WTC11 (cell line): ENCODE measurements around the gene LMLN. TPM values are rescaled to one million over a fixed set of nuclear protein-coding genes. Genes with fewer than 3 reads are reported as not detected.

Source experiments
- ATF6 ChIP-seq: sonication (generic); formaldehyde crosslinking; IDR thresholded peaks from 2 replicates; pipeline ENCODE4 v1.8.1; 2023; ENCODE audit warnings: mild to moderate bottlenecking, missing genetic modification reagents
- CREM ChIP-seq: sonication (generic); formaldehyde crosslinking; IDR thresholded peaks from 2 replicates; pipeline ENCODE4 v1.8.1; 2022; ENCODE audit warnings: mild to moderate bottlenecking, missing genetic modification reagents, moderate library complexity
- ETV6 ChIP-seq: sonication (generic); formaldehyde crosslinking; IDR thresholded peaks from 2 replicates; pipeline ENCODE4 v1.8.1; 2022; ENCODE audit warnings: mild to moderate bottlenecking, missing genetic modification reagents
- FOXK1 ChIP-seq: sonication (generic); formaldehyde crosslinking; IDR thresholded peaks from 2 replicates; pipeline ENCODE4 v1.8.0; 2022; ENCODE audit warnings: mild to moderate bottlenecking, moderate library complexity, missing genetic modification reagents
- FOXP4 ChIP-seq: sonication (generic); formaldehyde crosslinking; IDR thresholded peaks from 2 replicates; pipeline ENCODE4 v1.8.0; 2022; ENCODE audit warnings: mild to moderate bottlenecking, missing genetic modification reagents
- NFE2L1 ChIP-seq: sonication (generic); formaldehyde crosslinking; IDR thresholded peaks from 2 replicates; pipeline ENCODE4 v1.8.1; 2023; ENCODE audit warnings: missing genetic modification reagents
- NFYB ChIP-seq: sonication (generic); formaldehyde crosslinking; conservative IDR thresholded peaks from 2 replicates; pipeline ENCODE4 v1.8.0; 2022; ENCODE audit warnings: low read depth, missing genetic modification reagents
- SMAD3 ChIP-seq: sonication (generic); formaldehyde crosslinking; IDR thresholded peaks from 2 replicates; pipeline ENCODE4 v1.8.0; 2022; ENCODE audit warnings: missing genetic modification reagents, mild to moderate bottlenecking, borderline replicate concordance
- SP1 ChIP-seq: sonication (generic); formaldehyde crosslinking; conservative IDR thresholded peaks from 2 replicates; pipeline ENCODE4 v1.8.1; 2022; ENCODE audit warnings: missing genetic modification reagents
- STAT6 ChIP-seq: sonication (generic); formaldehyde crosslinking; conservative IDR thresholded peaks from 2 replicates; pipeline ENCODE4 v1.8.1; 2023; ENCODE audit warnings: mild to moderate bottlenecking, low read depth, missing genetic modification reagents, moderate library complexity
- ZNF219 ChIP-seq: sonication (generic); formaldehyde crosslinking; IDR thresholded peaks from 2 replicates; pipeline ENCODE4 v1.8.0; 2023; ENCODE audit warnings: missing genetic modification reagents, mild to moderate bottlenecking, borderline replicate concordance
- ZNF281 ChIP-seq: sonication (generic); formaldehyde crosslinking; IDR thresholded peaks from 2 replicates; pipeline ENCODE4 v1.8.0; 2023; ENCODE audit warnings: mild to moderate bottlenecking, missing genetic modification reagents
- ZNF396 ChIP-seq: fragments of 250-450 bp; sonication (Bioruptor Pico); IDR thresholded peaks from 2 replicates; pipeline ENCODE4 v1.8.0; 2021; ENCODE audit warnings: mild to moderate bottlenecking, moderate library complexity, borderline replicate concordance
- ZNF416 ChIP-seq: fragments of 250-450 bp; sonication (Bioruptor Pico); IDR thresholded peaks from 2 replicates; pipeline ENCODE4 v1.9.0; 2021; ENCODE audit warnings: mild to moderate bottlenecking, inconsistent platforms
- total RNA-seq: library from RNA; stranded (reverse); gene quantifications from 3 replicates; pipeline ENCODE4 v1.2.3, GENCODE V29; 2021
- TF ChIP-seq, protein P1 (sequence below): sonication (generic); formaldehyde crosslinking; IDR thresholded peaks from 2 replicates; pipeline ENCODE4 v1.8.0; 2023; ENCODE audit warnings: missing genetic modification reagents, mild to moderate bottlenecking, borderline replicate concordance

Gene LMLN
- total RNA-seq, 1 experiment from 2014 or later, result 5.2 TPM

DNA sequence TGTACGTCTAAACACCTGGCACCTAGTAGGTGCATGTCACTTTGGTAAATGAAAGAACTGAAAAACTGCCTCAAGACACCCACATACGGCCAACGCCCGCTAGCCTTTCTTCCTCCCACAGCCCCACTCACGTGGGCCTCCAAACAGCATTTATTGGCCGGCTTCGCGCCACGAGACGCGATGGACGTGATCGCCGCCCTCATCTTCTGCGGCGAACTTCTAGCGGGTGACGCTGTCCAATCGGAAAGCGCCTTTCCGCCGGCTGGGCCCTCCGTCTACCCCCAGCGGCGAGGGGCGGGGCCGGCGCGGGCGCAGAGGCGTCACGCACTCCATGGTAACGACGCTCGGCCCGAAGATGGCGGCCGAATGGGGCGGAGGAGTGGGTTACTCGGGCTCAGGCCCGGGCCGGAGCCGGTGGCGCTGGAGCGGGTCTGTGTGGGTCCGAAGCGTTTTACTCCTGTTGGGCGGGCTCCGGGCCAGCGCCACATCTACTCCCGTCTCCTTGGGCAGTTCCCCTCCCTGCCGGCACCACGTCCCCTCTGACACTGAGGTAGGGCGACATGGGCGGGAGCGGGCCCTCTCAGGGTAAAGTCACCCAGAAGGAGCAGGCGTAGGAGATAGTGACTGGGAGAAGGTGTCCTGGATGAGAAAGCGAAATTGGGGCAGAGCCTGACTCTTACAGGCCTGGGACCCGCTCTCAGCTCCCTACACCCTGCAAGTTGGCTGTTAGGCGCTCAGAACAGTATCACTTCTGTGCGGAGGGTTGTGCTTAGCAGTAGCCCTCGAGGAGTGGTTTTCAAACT, at the start of gene LMLN (continued):
- TF ChIP-seq, protein P1, sequence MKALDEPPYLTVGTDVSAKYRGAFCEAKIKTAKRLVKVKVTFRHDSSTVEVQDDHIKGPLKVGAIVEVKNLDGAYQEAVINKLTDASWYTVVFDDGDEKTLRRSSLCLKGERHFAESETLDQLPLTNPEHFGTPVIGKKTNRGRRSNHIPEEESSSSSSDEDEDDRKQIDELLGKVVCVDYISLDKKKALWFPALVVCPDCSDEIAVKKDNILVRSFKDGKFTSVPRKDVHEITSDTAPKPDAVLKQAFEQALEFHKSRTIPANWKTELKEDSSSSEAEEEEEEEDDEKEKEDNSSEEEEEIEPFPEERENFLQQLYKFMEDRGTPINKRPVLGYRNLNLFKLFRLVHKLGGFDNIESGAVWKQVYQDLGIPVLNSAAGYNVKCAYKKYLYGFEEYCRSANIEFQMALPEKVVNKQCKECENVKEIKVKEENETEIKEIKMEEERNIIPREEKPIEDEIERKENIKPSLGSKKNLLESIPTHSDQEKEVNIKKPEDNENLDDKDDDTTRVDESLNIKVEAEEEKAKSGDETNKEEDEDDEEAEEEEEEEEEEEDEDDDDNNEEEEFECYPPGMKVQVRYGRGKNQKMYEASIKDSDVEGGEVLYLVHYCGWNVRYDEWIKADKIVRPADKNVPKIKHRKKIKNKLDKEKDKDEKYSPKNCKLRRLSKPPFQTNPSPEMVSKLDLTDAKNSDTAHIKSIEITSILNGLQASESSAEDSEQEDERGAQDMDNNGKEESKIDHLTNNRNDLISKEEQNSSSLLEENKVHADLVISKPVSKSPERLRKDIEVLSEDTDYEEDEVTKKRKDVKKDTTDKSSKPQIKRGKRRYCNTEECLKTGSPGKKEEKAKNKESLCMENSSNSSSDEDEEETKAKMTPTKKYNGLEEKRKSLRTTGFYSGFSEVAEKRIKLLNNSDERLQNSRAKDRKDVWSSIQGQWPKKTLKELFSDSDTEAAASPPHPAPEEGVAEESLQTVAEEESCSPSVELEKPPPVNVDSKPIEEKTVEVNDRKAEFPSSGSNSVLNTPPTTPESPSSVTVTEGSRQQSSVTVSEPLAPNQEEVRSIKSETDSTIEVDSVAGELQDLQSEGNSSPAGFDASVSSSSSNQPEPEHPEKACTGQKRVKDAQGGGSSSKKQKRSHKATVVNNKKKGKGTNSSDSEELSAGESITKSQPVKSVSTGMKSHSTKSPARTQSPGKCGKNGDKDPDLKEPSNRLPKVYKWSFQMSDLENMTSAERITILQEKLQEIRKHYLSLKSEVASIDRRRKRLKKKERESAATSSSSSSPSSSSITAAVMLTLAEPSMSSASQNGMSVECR (CRISPR knock-in tag), result peak; percentile 92; the same call in 1 of the 2 replicates
- 0 out of 2 replicates have a peak, but pooled peaks have one; percentile 22 for TF ChIP-seq ZNF416 (CRISPR knock-in tag)
- peak; percentile 84 for TF ChIP-seq NFYB (CRISPR knock-in tag)
- TF ChIP-seq CREM (CRISPR knock-in tag), result peak; percentile 60; the same call in 1 of the 2 replicates
- TF ChIP-seq SP1 (CRISPR knock-in tag), result peak; percentile 97
- no peak for TF ChIP-seq STAT6 (CRISPR knock-in tag)
- no peak for TF ChIP-seq ZNF396
- TF ChIP-seq ZNF281 (CRISPR knock-in tag), result peak; percentile 59; the same call in 1 of the 2 replicates
- TF ChIP-seq ETV6, result peak; percentile 74; the same call in 1 of the 2 replicates
- peak; percentile 85 for TF ChIP-seq FOXK1 (CRISPR knock-in tag)
- TF ChIP-seq SMAD3 (CRISPR knock-in tag), result 0 out of 2 replicates have a peak, but pooled peaks have one; percentile 49
- no peak for TF ChIP-seq NFE2L1
- no peak for TF ChIP-seq ATF6 (CRISPR knock-in tag)
- no peak for TF ChIP-seq ZNF219 (CRISPR knock-in tag)
- TF ChIP-seq FOXP4 (CRISPR knock-in tag), result 0 out of 2 replicates have a peak, but pooled peaks have one; percentile 75
- TF ChIP-seq, all 79 proteins: peak for 21
